H1 (cell line): ENCODE data around the gene IFIT2. TPM values are rescaled to one million over a fixed set of nuclear protein-coding genes. Genes with fewer than 3 reads are reported as not detected.

Experiments used
- CTCF ChIA-PET: fragments of 300-600 bp; sonication (Branson Sonifier 250); formaldehyde crosslinking; loops from one replicate; lab custom pipeline; 2021; ENCODE audit not compliant: partially characterized antibody; lab: Charles Lee
- POLR2A ChIA-PET: fragments of 300-600 bp; sonication (Branson Sonifier 250); formaldehyde crosslinking; loops from one replicate; lab custom pipeline; 2021; ENCODE audit warnings: inconsistent platforms; ENCODE audit not compliant: partially characterized antibody; lab: Charles Lee
- DNase-seq, 2 experiments: peaks; one replicate each; pipeline versions ENCODE4 v3.0.0 to v3.0.0-alpha.2; 2010 to 2022; ENCODE audit warnings: low spot score in 2 of 2, low read depth in 1 of 2, mixed read lengths in 1 of 2
- FAIRE-seq: peaks from 2 replicates; lab custom pipeline; 2011; peaks lifted over from hg19 to GRCh38; lab: Jason Lieb, UNC
- H2AFZ ChIP-seq: 2 replicates; pipeline ENCODE4 v1.8.1; 2012; ENCODE audit warnings: low read length, inconsistent platforms
- H2AK5ac ChIP-seq: 2 replicates; pipeline ENCODE4 v1.6.1; 2013; ENCODE audit warnings: low read depth, low read length
- H2BK120ac ChIP-seq: replicated peaks from 2 replicates; pipeline ENCODE3; 2013; ENCODE audit warnings: low read depth, low read length, inconsistent platforms
- H2BK12ac ChIP-seq: 2 replicates; pipeline ENCODE4 v1.6.1; 2013; ENCODE audit warnings: low read depth, low read length
- H2BK15ac ChIP-seq: 2 replicates; pipeline ENCODE4 v1.6.1; 2013; ENCODE audit warnings: low read length
- H2BK20ac ChIP-seq: 2 replicates; pipeline ENCODE4 v1.6.1; 2013; ENCODE audit warnings: low read length
- H2BK5ac ChIP-seq: 2 replicates; pipeline ENCODE4 v1.6.1; 2013; ENCODE audit warnings: low read depth, low read length
- H3K14ac ChIP-seq: 2 replicates; pipeline ENCODE4 v1.6.1; 2013; ENCODE audit warnings: inconsistent platforms; ENCODE audit not compliant: insufficient read length
- H3K18ac ChIP-seq: 2 replicates; pipeline ENCODE4 v1.6.1; 2013; ENCODE audit warnings: low read length; ENCODE audit errors: extremely low read depth
- H3K23ac ChIP-seq: 2 replicates; pipeline ENCODE4 v1.6.1; 2013; ENCODE audit warnings: inconsistent platforms; ENCODE audit not compliant: insufficient read length
- H3K23me2 ChIP-seq: 2 replicates; pipeline ENCODE4 v1.6.1; 2013; ENCODE audit warnings: low read depth, low read length
- H3K27ac ChIP-seq: 2 replicates; pipeline ENCODE4 v1.6.1; 2011; ENCODE audit warnings: low read depth, low read length, inconsistent platforms
- H3K27me3 ChIP-seq, 4 experiments: replicated peaks in 1 of 4; 1 replicate in 1 of 4; 2 replicates in 3 of 4; pipeline versions ENCODE4 v1.6.1 to v1.8.1; 2011 to 2013; ENCODE audit warnings: low read length in 3 of 4, mild to moderate bottlenecking in 3 of 4, inconsistent platforms in 2 of 4, mixed read lengths in 2 of 4, moderate library complexity in 1 of 4; ENCODE audit not compliant: control insufficient read depth in 3 of 4, insufficient read depth in 3 of 4; ENCODE audit errors: extremely low read depth in 1 of 4
- H3K36me3 ChIP-seq, 4 experiments: 2 replicates each; pipeline versions ENCODE4 v1.6.1 to v1.8.1; 2011 to 2013; ENCODE audit warnings: mild to moderate bottlenecking in 4 of 4, low read length in 3 of 4, moderate library complexity in 2 of 4, control low read depth in 1 of 4, inconsistent platforms in 1 of 4; ENCODE audit not compliant: insufficient read depth in 4 of 4, control insufficient read depth in 2 of 4
- H3K4ac ChIP-seq: replicated peaks from 2 replicates; pipeline ENCODE3; 2013; ENCODE audit warnings: low read length, low read depth, mixed read lengths, inconsistent platforms; ENCODE audit not compliant: insufficient read length
- H3K4me1 ChIP-seq, 4 experiments: replicated peaks in 1 of 4; 1 replicate in 1 of 4; 2 replicates in 3 of 4; pipeline versions ENCODE4 v1.6.1 to v1.8.1; 2011 to 2013; ENCODE audit warnings: low read length in 3 of 4, inconsistent platforms in 2 of 4, mixed read lengths in 1 of 4; ENCODE audit not compliant: insufficient read depth in 4 of 4, control insufficient read depth in 3 of 4
- H3K4me2 ChIP-seq, 2 experiments: 2 replicates each; pipeline versions ENCODE4 v1.6.1 to v1.8.1; 2011 to 2013; ENCODE audit warnings: low read depth in 2 of 2, low read length in 2 of 2, control low read depth in 1 of 2, inconsistent platforms in 1 of 2, mild to moderate bottlenecking in 1 of 2; ENCODE audit not compliant: insufficient read depth in 1 of 2
- H3K4me3 ChIP-seq, 4 experiments: fragments of 200-600, 300-600 bp in 1 of 4; sonication (generic), shearing (Covaris generic), sonication (Bioruptor Twin) in 1 of 4; 2 replicates each; pipeline versions ENCODE4 v1.5.1 to v1.8.1; 2011 to 2016; ENCODE audit warnings: low read length in 4 of 4, low read depth in 3 of 4, control low read depth in 2 of 4, inconsistent platforms in 2 of 4, mild to moderate bottlenecking in 2 of 4, mixed read lengths in 1 of 4, moderate library complexity in 1 of 4; ENCODE audit not compliant: insufficient read depth in 2 of 4; ENCODE audit errors: extremely low read depth in 1 of 4
- H3K56ac ChIP-seq: replicated peaks from 2 replicates; pipeline ENCODE3; 2013; ENCODE audit warnings: low read depth, mild to moderate bottlenecking, mixed read lengths, low read length, inconsistent platforms; ENCODE audit not compliant: insufficient read length
- H3K79me1 ChIP-seq: 2 replicates; pipeline ENCODE4 v1.6.1; 2013; ENCODE audit warnings: low read depth, low read length, control low read depth
- H3K79me2 ChIP-seq, 2 experiments: 2 replicates each; pipeline versions ENCODE4 v1.6.1 to v1.8.1; 2012 to 2013; ENCODE audit warnings: low read length in 2 of 2, mild to moderate bottlenecking in 2 of 2, inconsistent platforms in 1 of 2; ENCODE audit not compliant: insufficient read depth in 2 of 2, control insufficient read depth in 1 of 2
- H3K9ac ChIP-seq, 4 experiments: replicated peaks in 1 of 4; 1 replicate in 1 of 4; 2 replicates in 3 of 4; pipeline versions ENCODE4 v1.6.1 to v1.8.1; 2011 to 2013; ENCODE audit warnings: low read depth in 3 of 4, low read length in 3 of 4, control low read depth in 2 of 4, mild to moderate bottlenecking in 2 of 4, moderate library complexity in 2 of 4, inconsistent platforms in 1 of 4; ENCODE audit errors: extremely low read depth in 1 of 4
- H3K9me3 ChIP-seq, 2 experiments: 2 replicates each; pipeline versions ENCODE4 v1.6.1 to v1.8.1; 2012 to 2013; ENCODE audit warnings: mild to moderate bottlenecking in 2 of 2, moderate library complexity in 2 of 2, control low read depth in 1 of 2, inconsistent platforms in 1 of 2, low read depth in 1 of 2, low read length in 1 of 2, mixed read lengths in 1 of 2; ENCODE audit not compliant: insufficient read depth in 2 of 2
- H4K20me1 ChIP-seq, 2 experiments: replicated peaks in 1 of 2; 2 replicates each; pipeline versions ENCODE3 to v1.8.1; 2011 to 2013; ENCODE audit warnings: inconsistent platforms in 2 of 2, low read length in 2 of 2, mild to moderate bottlenecking in 1 of 2; ENCODE audit not compliant: insufficient read depth in 2 of 2, control insufficient read depth in 1 of 2
- H4K5ac ChIP-seq: 2 replicates; pipeline ENCODE4 v1.6.1; 2013; ENCODE audit warnings: low read length, low read depth, mixed read lengths, inconsistent platforms; ENCODE audit not compliant: insufficient read length
- H4K8ac ChIP-seq: 2 replicates; pipeline ENCODE4 v1.8.0; 2013; ENCODE audit warnings: mild to moderate bottlenecking, moderate library complexity, low read length, inconsistent platforms; ENCODE audit not compliant: insufficient read depth; ENCODE audit errors: extremely low read depth
- H4K91ac ChIP-seq: replicated peaks from 2 replicates; pipeline ENCODE3; 2013; ENCODE audit warnings: low read length, mixed read lengths, inconsistent platforms; ENCODE audit not compliant: insufficient read length
- ASH2L ChIP-seq: fragments of 200-600, 300-600 bp; sonication (generic); IDR thresholded peaks from one replicate; pipeline ENCODE4 v1.7.1; 2017; ENCODE audit warnings: low read length
- BACH1 ChIP-seq: IDR thresholded peaks from 2 replicates; pipeline ENCODE4 v1.6.1; 2012; ENCODE audit warnings: low read length, improper control_type of control experiment
- CEBPB ChIP-seq: IDR thresholded peaks from 2 replicates; pipeline ENCODE4 v1.6.1; 2012; ENCODE audit warnings: low read depth, low read length
- CTBP2 ChIP-seq: IDR thresholded peaks from 2 replicates; pipeline ENCODE4 v1.7.0; 2011; ENCODE audit warnings: borderline replicate concordance, mild to moderate bottlenecking, moderate library complexity, mixed read lengths, low read length; ENCODE audit not compliant: insufficient read depth, insufficient read length
- EGR1 ChIP-seq: IDR thresholded peaks from 2 replicates; pipeline ENCODE4 v1.6.1; 2011; ENCODE audit warnings: low read depth, low read length, borderline replicate concordance
- EP300 ChIP-seq, 2 experiments: IDR thresholded peaks; 1 replicate in 1 of 2; 2 replicates in 1 of 2; pipeline ENCODE4 v1.6.1; 2011 to 2012; ENCODE audit warnings: low read depth in 2 of 2, low read length in 2 of 2, mild to moderate bottlenecking in 2 of 2, borderline replicate concordance in 1 of 2, inconsistent platforms in 1 of 2, moderate library complexity in 1 of 2
- GABPA ChIP-seq: IDR thresholded peaks from 2 replicates; pipeline ENCODE4 v1.6.1; 2011; ENCODE audit warnings: mild to moderate bottlenecking, low read length, moderate library complexity, borderline replicate concordance; ENCODE audit not compliant: insufficient read depth
- KDM1A ChIP-seq: fragments of 200-600, 300-600 bp; sonication (generic); IDR thresholded peaks from 2 replicates; pipeline ENCODE4 v1.7.1; 2016; ENCODE audit warnings: mild to moderate bottlenecking, low read length, borderline replicate concordance
- NRF1 ChIP-seq: IDR thresholded peaks from 2 replicates; pipeline ENCODE4 v1.6.1; 2011; ENCODE audit warnings: mild to moderate bottlenecking, low read depth, low read length, improper control_type of control experiment
- PHF8 ChIP-seq: fragments of 200-600 bp; sonication (generic); conservative IDR thresholded peaks from 2 replicates; pipeline ENCODE4 v1.7.1; 2012; ENCODE audit warnings: low read depth, mild to moderate bottlenecking, inconsistent platforms, low read length, moderate library complexity
- POLR2A ChIP-seq, 2 experiments: IDR thresholded peaks; 1 replicate in 1 of 2; 2 replicates in 1 of 2; pipeline ENCODE4 v1.6.1; 2011; ENCODE audit warnings: low read depth in 2 of 2, low read length in 2 of 2, mild to moderate bottlenecking in 2 of 2; ENCODE audit errors: control extremely low read depth in 1 of 2
- SRF ChIP-seq: IDR thresholded peaks from 2 replicates; pipeline ENCODE4 v1.6.1; 2011; ENCODE audit warnings: mild to moderate bottlenecking, low read depth, low read length, moderate library complexity
- WGBS, 2 experiments: shearing (Covaris generic) in 1 of 2; methylation state at CpG; one replicate each; pipeline versions ENCODE4 v1.1.6 to v1.1.7; 2013 to 2015; ENCODE audit warnings: low lambda C conversion rate in 2 of 2, mixed read lengths in 2 of 2, inconsistent platforms in 1 of 2, low coverage in 1 of 2, missing lambda C conversion rate in 1 of 2; ENCODE audit not compliant: insufficient replicate concordance in 2 of 2, insufficient coverage in 1 of 2, insufficient read length in 1 of 2; ENCODE audit errors: extremely low coverage in 1 of 2, missing lambda C conversion rate in 1 of 2; 5-methylcytosine and 5-hydroxymethylcytosine counted together
- polyA plus RNA-seq, 7 experiments: library from polyadenylated mRNA; depleted of rRNA in 3 of 7; stranded (reverse) in 5 of 7; unstranded in 2 of 7; fragments of >200 nt in 5 of 7; fragments of 200-250 nt in 2 of 7; gene quantifications; 1 replicate in 5 of 7; 2 replicates in 1 of 7; 4 replicates in 1 of 7; pipeline versions ENCODE4 v1.2.1 to v1.2.3, GENCODE V29; 2011 to 2013; ENCODE audit warnings: missing spikeins in 2 of 7, mixed read lengths in 2 of 7
- total RNA-seq: library from RNA; stranded (reverse); fragmentation: NEBNext Ultra II Directional; extraction: Animal tissue kit (Norgen Biotek cat#: 25700); gene quantifications from 2 replicates; pipeline ENCODE4 v1.2.1, GENCODE V29; 2021
- TF ChIP-seq, protein P1 (sequence below): IDR thresholded peaks from 2 replicates; pipeline ENCODE4 v1.6.1; 2012; ENCODE audit warnings: low read length, inconsistent platforms

The IFIT2 gene
- total and polyA plus RNA-seq, 2 of the 8 experiments (the other 6 are each of a cell fraction or from before 2014, with no cell fraction given), result 0.03 to 0.35 TPM

DNA sequence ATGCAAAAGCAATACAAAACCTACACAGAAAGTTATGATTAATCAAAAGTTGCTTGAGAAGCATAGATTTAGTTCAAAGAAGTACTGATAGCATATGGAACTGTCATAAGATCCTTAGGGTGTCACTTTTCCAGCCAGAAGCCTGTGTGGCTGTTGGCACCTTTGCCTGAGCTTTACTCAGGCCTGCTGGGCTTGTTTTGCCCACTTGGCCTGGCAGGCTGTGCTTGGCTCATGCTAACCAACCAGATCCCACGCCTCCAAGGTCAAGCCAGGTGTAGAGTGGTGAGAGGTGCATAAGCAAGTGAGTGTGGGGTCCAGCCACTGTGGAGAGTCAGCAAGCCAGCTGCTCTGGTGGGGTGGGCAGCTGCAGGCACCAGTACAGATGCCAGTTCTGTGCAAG, 38.3 kb upstream of the IFIT2 start:
- WGBS, 2 experiments, result 89% methylated on average over 1 of the region's 1 CpG; no CpG with 5 or more reads in 1 of the 2 experiments
- CTCF ChIA-PET, result interaction anchor here (0.8 to 5.7 kb wide), 4 partner anchors 29 to 301 kb away, joined by 3 to 44 read pairs (median 4); no protein-coding TSS in a partner anchor
- no peak for FAIRE-seq
- no peak for TF ChIP-seq ASH2L
- TF ChIP-seq SRF, result no peak
- TF ChIP-seq PHF8, result no peak
- no peak for TF ChIP-seq CTBP2
- TF ChIP-seq CEBPB, result no peak
- TF ChIP-seq EP300 (IDR thresholded peaks at IDR 0.05; ENCODE audit: borderline replicate concordance in 1 of 2, low read depth in 2 of 2, low read length in 2 of 2), result no peak
- TF ChIP-seq KDM1A, result no peak
- TF ChIP-seq, protein P1, sequence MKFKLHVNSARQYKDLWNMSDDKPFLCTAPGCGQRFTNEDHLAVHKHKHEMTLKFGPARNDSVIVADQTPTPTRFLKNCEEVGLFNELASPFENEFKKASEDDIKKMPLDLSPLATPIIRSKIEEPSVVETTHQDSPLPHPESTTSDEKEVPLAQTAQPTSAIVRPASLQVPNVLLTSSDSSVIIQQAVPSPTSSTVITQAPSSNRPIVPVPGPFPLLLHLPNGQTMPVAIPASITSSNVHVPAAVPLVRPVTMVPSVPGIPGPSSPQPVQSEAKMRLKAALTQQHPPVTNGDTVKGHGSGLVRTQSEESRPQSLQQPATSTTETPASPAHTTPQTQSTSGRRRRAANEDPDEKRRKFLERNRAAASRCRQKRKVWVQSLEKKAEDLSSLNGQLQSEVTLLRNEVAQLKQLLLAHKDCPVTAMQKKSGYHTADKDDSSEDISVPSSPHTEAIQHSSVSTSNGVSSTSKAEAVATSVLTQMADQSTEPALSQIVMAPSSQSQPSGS, result no peak
- no peak for TF ChIP-seq POLR2A (IDR thresholded peaks at IDR 0.05; ENCODE audit: control extremely low read depth in 1 of 2, low read depth in 2 of 2, low read length in 2 of 2)
- TF ChIP-seq EGR1, result no peak
- no peak for TF ChIP-seq NRF1
- TF ChIP-seq BACH1, result no peak
- TF ChIP-seq GABPA, result no peak

More for the DNA sequence above, 38.3 kb upstream of the IFIT2 start:
- Histone ChIP-seq H4K91ac (no peak overlapping the region), H2BK12ac (no peak overlapping the region), H3K4me1 (peaks cover 0 to 3% (median 1%) of the 10 kb centered on the region in 4 experiments; a peak in 3 of 7 replicates), H4K5ac (no peak overlapping the region), H2BK5ac (no peak overlapping the region), H3K56ac (no peak overlapping the region), H3K18ac (no peak overlapping the region), H3K9ac (no peak overlapping the region), H3K23me2 (no peaks in the 10 kb centered on the region), H3K79me1 (no peaks in the 10 kb centered on the region), H2AK5ac (no peak overlapping the region), H2BK120ac (no peak overlapping the region), H3K14ac (no peak overlapping the region), H2AFZ (no peak overlapping the region), H3K4ac (no peak overlapping the region), H3K27ac (no peak overlapping the region), H3K4me3 (no peak overlapping the region), H3K4me2 (no peak overlapping the region), H2BK15ac (0 out of 2 replicates have a peak overlapping the region, but pooled peaks have one; percentile 65), H3K36me3 (no peaks in the 10 kb centered on the region), H4K8ac (no peak overlapping the region), H3K9me3 (no peaks in the 10 kb centered on the region), H3K79me2 (no peaks in the 10 kb centered on the region), H4K20me1 (no peaks in the 10 kb centered on the region), H2BK20ac (no peak overlapping the region), H3K23ac (no peak overlapping the region), H3K27me3 (no peaks in the 10 kb centered on the region)
- no peak for DNase-seq
- POLR2A ChIA-PET, result no interaction called here
